GM21786 (cell line): Measurements from ENCODE around the gene LOX.
"Not testable (repeated sequence)": the region's sequence is repeated elsewhere in the genome, so short reads cannot be mapped to it uniquely, and the experiment has no call there.

Experiments used
- ATAC-seq: cut with Tn5 transposase; IDR thresholded peaks from one replicate; pipeline ENCODE4 v1.9.1; 2021; ENCODE audit not compliant: unreplicated experiment

LOX gene

GRCh38 chr5:122099060-122099790 is 21.2 kb upstream of the LOX start:
- ATAC-seq = no peak

GRCh38 chr5:122097391-122097790 is 19.3 kb upstream of the LOX start:
- ATAC-seq = no peak

GRCh38 chr5:122095158-122095557 is 17.1 kb upstream of the LOX start:
- ATAC-seq = no peak

- ATAC-seq = not testable (repeated sequence)
Observed at GRCh38 chr5:122094251-122094650, 16.2 kb upstream of the LOX start.

- no peak for ATAC-seq
Observed at GRCh38 chr5:122093415-122094180, 15.5 kb upstream of the LOX start.

- no peak for ATAC-seq
Observed at GRCh38 chr5:122091936-122092600, 14.0 kb upstream of the LOX start.

GRCh38 chr5:122089096-122090013 is 11.3 kb upstream of the LOX start:
- ATAC-seq = no peak

GRCh38 chr5:122085041-122085440 is 7.0 kb upstream of the LOX start:
- ATAC-seq = no peak

GRCh38 chr5:122083535-122083934 is 5.5 kb upstream of the LOX start:
- no peak for ATAC-seq

GRCh38 chr5:122081541-122081940 is 3.5 kb upstream of the LOX start:
- no peak for ATAC-seq

GRCh38 chr5:122077366-122078115 is 518 bp downstream of the LOX start:
- ATAC-seq = peak; percentile 4

GRCh38 chr5:122076669-122077365 is 1.2 kb downstream of the LOX start:
- peak; percentile 63 for ATAC-seq

- no peak for ATAC-seq
Observed at GRCh38 chr5:122076050-122076461, 2.0 kb downstream of the LOX start.

- ATAC-seq = peak; percentile 34
Observed at GRCh38 chr5:122073864-122074263, 4.2 kb downstream of the LOX start.

GRCh38 chr5:122073018-122073417 is 5.0 kb downstream of the LOX start:
- no peak for ATAC-seq

GRCh38 chr5:122067390-122067789 is 10.7 kb downstream of the LOX start:
- no peak for ATAC-seq

GRCh38 chr5:122064992-122065391 is 13.1 kb downstream of the LOX start:
- no peak for ATAC-seq

- ATAC-seq = no peak
Observed at GRCh38 chr5:122063836-122064235, 14.2 kb downstream of the LOX start.

- no peak for ATAC-seq
Observed at GRCh38 chr5:122062205-122062604, 15.9 kb downstream of the LOX start.

GRCh38 chr5:122056913-122057312 is 21.1 kb downstream of the LOX start:
- no peak for ATAC-seq
